ENCODE results near the gene TTC13.
A peak's percentile ranks its signal among the peaks of the same experiment; 100 is the strongest.

Gene TTC13

DNA sequence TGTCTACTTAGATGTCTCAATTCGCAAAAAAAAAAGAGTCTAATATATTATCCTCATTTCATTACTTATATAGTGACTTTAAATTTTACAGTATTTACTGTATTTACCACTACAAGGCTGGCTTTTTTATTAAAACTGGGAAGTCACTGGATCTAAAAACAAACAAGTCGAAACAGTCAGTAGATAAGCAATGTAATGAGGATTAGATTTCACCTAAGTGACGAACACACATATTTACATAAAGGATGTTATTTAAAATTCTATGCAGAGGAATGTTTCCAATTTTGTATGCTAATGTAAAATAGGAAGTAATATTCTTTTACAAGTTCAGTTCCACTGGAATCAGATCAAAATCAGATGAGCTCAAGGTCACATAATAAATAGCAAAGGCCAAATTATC lies 28.3 kb downstream of the TTC13 start:
- TF ChIP-seq, protein P1, sequence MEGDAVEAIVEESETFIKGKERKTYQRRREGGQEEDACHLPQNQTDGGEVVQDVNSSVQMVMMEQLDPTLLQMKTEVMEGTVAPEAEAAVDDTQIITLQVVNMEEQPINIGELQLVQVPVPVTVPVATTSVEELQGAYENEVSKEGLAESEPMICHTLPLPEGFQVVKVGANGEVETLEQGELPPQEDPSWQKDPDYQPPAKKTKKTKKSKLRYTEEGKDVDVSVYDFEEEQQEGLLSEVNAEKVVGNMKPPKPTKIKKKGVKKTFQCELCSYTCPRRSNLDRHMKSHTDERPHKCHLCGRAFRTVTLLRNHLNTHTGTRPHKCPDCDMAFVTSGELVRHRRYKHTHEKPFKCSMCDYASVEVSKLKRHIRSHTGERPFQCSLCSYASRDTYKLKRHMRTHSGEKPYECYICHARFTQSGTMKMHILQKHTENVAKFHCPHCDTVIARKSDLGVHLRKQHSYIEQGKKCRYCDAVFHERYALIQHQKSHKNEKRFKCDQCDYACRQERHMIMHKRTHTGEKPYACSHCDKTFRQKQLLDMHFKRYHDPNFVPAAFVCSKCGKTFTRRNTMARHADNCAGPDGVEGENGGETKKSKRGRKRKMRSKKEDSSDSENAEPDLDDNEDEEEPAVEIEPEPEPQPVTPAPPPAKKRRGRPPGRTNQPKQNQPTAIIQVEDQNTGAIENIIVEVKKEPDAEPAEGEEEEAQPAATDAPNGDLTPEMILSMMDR (IDR thresholded peaks at IDR 0.05; ENCODE audit: control insufficient read depth, extremely low read depth, insufficient read depth) = no peak
- DNase-seq (ENCODE audit: low read depth) = peak; percentile 71
- H3K4me3 ChIP-seq (ENCODE audit: low read depth, low read length) = no peak overlapping the region

DNA sequence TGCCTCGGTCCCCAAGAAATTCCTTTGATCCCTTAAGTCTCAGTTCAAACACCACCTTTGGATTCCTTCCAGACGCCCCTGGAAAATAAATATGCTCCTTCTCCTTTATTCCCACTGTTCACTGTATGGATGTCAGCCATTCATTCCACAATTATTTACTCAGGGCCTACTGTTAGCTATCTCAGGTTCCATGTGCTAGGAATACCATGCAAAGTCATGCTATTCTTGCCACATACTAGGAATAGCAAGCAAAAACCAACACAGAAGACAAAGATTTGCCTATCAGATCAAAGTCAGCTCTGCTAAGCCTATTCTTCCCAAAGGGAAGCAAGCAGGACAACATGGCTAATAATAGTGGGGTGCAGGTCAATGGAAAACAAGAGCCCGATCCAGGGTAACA lies 29.8 kb downstream of the TTC13 start:
- no peak overlapping the region for H3K4me3 ChIP-seq (ENCODE audit: low read depth, low read length)
- DNase-seq (ENCODE audit: low read depth) = no peak
- TF ChIP-seq, protein P1 (IDR thresholded peaks at IDR 0.05; ENCODE audit: control insufficient read depth, extremely low read depth, insufficient read depth) = no peak

DNA sequence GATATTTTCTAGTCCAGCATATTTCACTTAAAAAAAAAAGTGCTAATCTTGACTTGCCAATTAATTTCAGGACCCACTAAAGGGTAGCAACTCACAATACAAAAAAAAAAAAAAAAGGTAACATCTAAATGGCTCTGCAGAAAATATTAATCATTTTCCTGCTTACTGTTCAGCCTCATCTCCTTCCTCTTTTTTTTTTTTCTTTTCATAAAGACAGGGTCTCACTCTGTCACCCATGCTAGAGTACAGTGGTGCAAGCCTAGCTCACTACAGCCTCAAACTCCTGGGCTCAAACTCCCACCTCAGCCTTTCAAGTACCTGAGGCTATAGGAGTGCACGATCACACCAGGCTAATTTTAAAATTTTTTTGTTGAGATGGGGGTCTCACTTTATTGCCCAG lies 30.4 kb downstream of the TTC13 start:
- TF ChIP-seq, protein P1 (IDR thresholded peaks at IDR 0.05; ENCODE audit: control insufficient read depth, extremely low read depth, insufficient read depth) = no peak
- H3K4me3 ChIP-seq (ENCODE audit: low read depth, low read length) = no peak overlapping the region
- no peak for DNase-seq (ENCODE audit: low read depth)

DNA sequence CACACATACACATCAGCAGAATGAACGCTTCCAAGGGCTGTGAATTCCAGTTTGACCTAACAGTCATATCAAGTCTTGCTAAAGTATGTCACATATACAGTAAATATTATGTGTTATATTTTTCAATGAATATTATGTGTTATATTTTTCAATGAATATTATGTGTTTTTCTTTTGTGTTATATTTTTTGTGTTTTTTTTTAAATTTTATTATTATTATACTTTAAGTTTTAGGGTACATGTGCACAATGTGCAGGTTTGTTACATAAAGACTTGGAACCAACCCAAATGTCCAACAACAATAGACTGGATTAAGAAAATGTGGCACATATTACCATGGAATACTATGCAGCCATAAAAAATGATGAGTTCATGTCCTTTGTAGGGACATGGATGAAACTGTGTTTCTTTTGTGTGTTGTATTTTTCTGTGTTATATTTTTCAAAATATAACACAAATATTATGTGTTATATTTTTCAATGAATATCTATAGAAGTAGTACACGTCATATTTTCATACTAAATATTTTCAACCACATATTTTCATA lies 35.5 kb downstream of the TTC13 start:
- DNase-seq (ENCODE audit: low read depth) = no peak
- TF ChIP-seq, protein P1 (IDR thresholded peaks at IDR 0.05; ENCODE audit: control insufficient read depth, extremely low read depth, insufficient read depth) = no peak
- no peak overlapping the region for H3K4me3 ChIP-seq (ENCODE audit: low read depth, low read length)

DNA sequence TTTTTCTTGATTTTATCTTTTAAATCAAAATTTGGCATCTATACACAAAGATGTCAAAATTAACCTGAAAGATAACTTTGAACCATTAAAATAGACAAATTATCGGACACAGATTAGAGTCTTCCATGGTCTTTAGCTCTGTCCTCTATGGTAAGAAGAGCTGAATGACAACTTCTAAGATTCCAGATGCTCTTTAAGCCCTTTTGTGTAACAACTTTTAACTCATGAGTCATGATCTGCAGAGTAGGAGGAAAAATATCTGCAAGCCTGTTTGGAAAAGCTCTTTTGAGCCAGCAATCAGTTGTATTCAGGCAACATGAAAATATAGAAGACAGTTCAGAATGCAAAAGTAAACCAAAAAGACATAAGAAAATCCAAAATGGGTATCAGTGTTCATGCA lies 37.8 kb downstream of the TTC13 start:
- DNase-seq (ENCODE audit: low read depth) = no peak
- TF ChIP-seq, protein P1 (IDR thresholded peaks at IDR 0.05; ENCODE audit: control insufficient read depth, extremely low read depth, insufficient read depth) = no peak
- H3K4me3 ChIP-seq (ENCODE audit: low read depth, low read length) = no peak overlapping the region

DNA sequence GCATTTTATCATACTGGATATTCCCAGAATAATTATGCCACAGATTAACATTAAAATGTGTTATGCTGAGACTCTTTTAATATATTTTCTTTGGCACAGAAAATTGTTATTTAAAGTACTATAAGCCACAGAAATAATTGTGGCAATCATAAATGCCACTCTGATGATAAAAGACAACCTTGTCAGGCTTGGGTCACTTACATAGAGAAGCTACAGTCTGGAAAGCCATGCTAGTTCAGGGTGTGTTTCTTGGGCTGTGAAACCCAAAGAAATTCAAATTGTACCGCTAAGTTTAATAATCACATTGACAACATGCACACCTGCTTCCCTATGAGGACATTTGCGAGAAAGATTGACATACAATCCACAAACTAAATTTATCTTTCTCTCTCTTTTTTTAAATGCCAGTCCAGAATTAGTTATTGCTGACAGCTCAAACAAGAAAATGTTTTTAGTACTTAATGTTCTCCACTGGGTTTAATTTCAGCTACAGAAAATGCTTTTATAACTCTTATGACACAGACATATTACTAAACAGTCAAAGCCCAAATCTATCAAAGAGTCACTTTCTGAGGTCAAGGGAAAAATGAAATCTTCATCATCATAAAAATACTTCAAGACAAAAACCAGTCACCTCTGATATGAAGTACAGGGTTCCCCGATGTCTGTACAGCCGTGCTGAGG lies 38.7 kb downstream of the TTC13 start:
- DNase-seq (ENCODE audit: low read depth) = no peak
- no peak overlapping the region for H3K4me3 ChIP-seq (ENCODE audit: low read depth, low read length)
- TF ChIP-seq, protein P1 (IDR thresholded peaks at IDR 0.05; ENCODE audit: control insufficient read depth, extremely low read depth, insufficient read depth) = no peak

DNA sequence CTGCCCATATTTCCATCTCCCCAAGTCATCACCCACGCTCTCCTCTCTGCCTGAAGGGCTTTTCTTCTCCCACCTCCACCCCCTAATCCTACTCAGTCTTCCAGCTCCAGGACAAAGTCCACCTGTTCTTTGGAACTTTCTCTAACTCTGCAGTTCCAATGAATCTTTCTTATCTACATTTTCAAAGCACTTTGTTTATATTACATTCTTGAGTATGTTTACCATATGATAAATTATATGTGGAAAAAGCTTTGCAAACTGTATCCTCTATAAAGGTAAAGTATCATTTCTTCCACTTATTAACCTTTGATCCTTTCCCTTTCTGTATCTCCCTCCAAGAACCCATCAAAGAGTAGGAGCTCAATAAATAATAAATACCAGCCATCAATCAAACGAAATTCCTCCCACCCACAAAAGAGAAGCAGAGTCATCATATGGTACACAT lies 39.7 kb downstream of the TTC13 start:
- no peak overlapping the region for H3K4me3 ChIP-seq (ENCODE audit: low read depth, low read length)
- no peak for DNase-seq (ENCODE audit: low read depth)
- TF ChIP-seq, protein P1 (IDR thresholded peaks at IDR 0.05; ENCODE audit: control insufficient read depth, extremely low read depth, insufficient read depth) = no peak

Data from LNCaP clone FGC (cell line).